Activated CD8-positive, alpha-beta memory T cell treated with anti-CD3 and anti-CD28 coated beads, Interleukin-2, amount 50 U/mL, for 48 hours (primary cell): ENCODE data around the gene ABHD18.
"Not testable (repeated sequence)": the region's sequence is repeated elsewhere in the genome, so short reads cannot be mapped to it uniquely, and the experiment has no call there.

Source experiments
- DNase-seq: peaks from one replicate; pipeline ENCODE4 v3.0.0-alpha.2; 2020

Gene ABHD18

DNA sequence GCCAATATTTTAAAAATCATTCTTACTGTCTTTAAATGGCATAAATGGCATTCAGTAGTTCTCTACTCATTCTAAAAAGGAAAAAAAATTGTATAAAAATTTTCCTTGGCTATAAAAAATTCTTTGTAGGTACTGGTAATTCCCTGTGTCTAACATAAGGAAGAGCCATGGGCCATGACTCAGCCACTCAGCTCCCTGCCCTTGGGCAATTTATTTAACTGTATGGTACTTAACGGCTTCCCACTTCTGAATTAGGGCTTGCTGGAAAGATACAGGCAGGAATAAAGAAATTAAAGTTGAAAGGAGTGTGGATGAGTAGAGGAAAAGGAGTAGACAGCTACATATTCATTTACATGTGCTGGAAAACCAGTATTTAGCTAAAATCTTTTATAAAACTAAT lies 30.6 kb downstream of the ABHD18 start:
- DNase-seq, result no peak

DNA sequence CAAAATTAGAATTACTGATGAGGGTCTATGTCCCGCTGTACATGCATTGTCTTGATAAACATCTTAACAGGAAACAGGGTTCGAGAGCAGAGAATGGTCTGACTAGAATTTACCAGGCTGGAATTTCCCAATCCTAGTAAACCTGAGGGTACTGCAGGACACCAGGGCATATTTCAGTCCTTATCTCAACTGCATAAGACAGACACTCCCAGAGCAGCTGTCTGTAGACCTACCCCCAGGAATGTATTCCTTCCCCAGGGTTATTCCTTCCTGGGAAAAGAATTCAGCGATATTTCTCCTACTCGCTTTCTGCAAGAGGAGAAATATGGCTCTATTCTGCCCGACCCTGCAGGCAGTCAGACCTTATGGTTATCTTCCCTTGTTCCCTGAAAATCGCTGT lies 31.3 kb downstream of the ABHD18 start:
- DNase-seq, result not testable (repeated sequence)

- no peak for DNase-seq
These were observed 32.6 kb downstream of the ABHD18 start for GRCh38 chr4:127997534-127998388.

- DNase-seq, result no peak
These were observed 41.4 kb downstream of the ABHD18 start for GRCh38 chr4:128006592-128006991.

DNA sequence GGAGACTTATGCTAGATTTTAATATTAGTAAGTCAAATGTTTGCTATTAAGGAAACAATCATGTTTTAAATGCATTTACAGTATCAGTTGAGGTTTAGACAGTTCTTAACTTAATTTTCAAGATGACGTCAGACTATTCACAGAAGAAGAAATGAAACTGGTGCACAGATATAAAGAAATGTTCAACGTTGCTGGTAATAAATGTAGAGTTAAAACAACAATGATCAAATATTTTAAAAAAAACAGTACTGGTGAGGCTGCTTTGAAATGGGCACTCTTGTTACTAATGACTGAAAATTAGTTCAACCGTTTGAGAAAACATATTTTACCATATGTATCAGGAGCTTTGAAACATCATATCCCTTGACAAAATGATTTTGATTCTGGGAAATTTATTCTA lies 44.2 kb downstream of the ABHD18 start:
- no peak for DNase-seq

- no peak for DNase-seq
These were observed 60.1 kb downstream of the ABHD18 start for GRCh38 chr4:128025319-128025718.

GRCh38 chr4:128029907-128030306 lies 64.7 kb downstream of the ABHD18 start:
- no peak for DNase-seq

DNA sequence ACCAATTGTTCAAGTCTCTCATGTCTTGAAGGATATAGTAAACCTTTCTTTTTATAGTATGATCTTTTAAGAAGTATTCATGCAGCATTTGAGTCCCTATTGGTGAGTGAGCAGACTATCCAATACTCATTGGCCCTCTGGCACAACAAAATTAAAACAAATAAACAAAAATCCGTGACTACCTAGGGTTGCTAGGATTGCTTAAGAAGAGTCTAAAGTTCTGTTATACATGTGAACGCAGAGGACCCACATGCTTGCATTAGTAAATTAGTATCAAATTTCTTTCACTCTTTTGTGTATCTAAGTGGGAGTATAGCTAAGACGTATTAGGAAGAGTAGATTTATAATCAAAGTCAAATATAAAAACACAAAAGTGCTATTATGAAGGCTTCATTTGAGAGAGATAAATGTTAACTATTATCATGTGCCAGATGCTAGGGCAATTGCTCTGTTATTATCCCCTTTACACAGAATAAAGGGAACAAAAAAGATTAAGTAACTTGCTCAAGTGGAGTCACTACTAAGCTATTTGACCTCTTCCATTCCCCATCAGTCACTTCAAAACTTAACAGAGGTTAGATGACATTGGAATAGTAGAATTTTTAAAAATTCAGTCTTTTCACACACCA lies 66.7 kb downstream of the ABHD18 start:
- DNase-seq, result no peak

GRCh38 chr4:128039568-128039967 lies 74.4 kb downstream of the ABHD18 start:
- DNase-seq, result no peak

- DNase-seq, result not testable (repeated sequence)
These were observed 81.8 kb downstream of the ABHD18 start for GRCh38 chr4:128047019-128047418.

- DNase-seq, result not testable (repeated sequence)
These were observed 82.3 kb downstream of the ABHD18 start for GRCh38 chr4:128047514-128047913.

GRCh38 chr4:128051229-128051628 lies 86.0 kb downstream of the ABHD18 start:
- not testable (repeated sequence) for DNase-seq

DNA sequence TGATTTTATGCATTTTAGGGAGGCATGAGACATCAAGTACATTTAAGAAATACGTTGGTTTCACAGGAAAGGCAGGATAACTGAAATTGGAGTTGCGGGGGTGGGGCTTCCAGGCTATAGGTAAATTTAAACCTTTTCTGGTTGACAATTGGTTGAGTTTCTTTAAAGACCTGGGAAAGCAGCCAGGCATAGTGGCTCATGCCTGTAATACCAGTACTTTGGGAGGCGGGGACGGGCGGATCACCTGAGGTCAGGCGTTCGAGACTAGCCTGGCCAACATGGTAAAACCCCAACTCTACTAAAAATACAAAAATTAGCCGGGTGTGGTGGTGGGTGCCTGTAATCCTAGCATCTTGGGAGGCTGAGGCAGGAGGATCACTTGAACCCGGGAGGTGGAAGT lies 89.7 kb downstream of the ABHD18 start:
- DNase-seq, result not testable (repeated sequence)

GRCh38 chr4:128055441-128056206 lies 90.4 kb downstream of the ABHD18 start:
- DNase-seq, result not testable (repeated sequence)

DNA sequence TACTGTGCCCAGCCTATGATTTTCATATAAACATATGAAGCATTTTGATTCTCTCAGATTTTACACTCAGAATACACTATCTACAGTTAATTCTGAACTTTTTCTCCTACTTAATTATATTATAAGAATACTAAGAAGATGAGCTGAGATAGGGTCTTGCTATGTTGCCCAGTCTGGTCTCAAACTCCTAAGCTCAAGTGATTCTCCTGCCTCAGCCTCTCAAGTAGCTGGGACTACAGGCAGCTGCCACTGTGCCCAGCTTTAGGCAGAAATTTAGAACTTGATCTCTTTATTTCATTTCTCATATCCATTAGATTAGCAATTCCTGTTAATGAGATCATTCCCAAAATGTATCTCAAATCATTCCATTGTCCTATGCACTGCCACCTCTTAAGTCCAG lies 91.2 kb downstream of the ABHD18 start:
- no peak for DNase-seq

GRCh38 chr4:128060121-128060698 lies 95.0 kb downstream of the ABHD18 start:
- DNase-seq, result no peak

DNA sequence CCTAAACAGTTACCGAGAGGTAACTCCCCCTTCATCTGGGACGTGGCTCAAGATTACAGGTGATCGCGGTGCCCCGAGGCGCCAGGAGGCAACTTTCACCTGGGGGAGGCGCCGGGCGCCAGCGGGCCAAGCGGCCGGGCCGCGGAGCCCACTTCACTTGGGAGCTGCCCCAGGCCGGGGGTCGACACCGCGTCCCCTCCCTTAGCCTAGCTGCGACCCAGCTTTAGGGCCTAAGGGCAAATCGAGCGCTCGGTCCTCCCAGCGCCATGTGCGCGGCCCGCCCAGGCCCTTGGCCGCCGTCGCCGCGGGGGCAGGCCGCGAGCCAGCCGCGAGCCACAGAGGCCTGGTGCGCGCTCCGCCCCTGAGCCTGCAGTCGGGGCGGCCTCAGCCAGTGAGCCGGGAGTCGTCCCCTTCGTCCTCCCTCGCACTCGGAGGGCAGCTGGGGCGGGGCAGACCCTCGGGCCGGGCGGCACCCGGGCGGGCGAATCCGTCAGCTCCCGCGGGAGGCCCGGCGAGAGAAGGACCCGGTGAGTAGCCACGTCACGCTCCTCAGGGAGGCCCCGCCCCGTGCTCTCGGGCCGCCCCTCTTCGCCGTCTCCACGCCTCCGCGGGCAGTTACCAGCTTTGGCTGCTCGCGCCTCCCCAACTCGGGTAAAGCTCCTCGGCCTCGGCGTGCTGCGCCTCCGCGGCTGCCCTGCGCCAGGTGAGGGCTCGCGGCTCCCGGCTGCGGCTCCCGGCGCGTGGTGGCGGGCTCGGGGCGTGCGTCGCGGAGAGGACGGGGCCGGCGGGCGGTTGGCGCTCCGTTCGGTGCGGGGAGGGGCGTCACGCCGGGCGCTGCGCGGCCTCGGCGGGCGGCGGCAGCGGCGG lies 95.7 kb downstream of the ABHD18 start, which contains the start of gene LARP1B:
Gene LARP1B, plus strand, starts transcription at position 614 of the 867 bp plus-strand sequence. CDS start 13,640 bp downstream, outside the sequence.
- DNase-seq, result peak; percentile 95

DNA sequence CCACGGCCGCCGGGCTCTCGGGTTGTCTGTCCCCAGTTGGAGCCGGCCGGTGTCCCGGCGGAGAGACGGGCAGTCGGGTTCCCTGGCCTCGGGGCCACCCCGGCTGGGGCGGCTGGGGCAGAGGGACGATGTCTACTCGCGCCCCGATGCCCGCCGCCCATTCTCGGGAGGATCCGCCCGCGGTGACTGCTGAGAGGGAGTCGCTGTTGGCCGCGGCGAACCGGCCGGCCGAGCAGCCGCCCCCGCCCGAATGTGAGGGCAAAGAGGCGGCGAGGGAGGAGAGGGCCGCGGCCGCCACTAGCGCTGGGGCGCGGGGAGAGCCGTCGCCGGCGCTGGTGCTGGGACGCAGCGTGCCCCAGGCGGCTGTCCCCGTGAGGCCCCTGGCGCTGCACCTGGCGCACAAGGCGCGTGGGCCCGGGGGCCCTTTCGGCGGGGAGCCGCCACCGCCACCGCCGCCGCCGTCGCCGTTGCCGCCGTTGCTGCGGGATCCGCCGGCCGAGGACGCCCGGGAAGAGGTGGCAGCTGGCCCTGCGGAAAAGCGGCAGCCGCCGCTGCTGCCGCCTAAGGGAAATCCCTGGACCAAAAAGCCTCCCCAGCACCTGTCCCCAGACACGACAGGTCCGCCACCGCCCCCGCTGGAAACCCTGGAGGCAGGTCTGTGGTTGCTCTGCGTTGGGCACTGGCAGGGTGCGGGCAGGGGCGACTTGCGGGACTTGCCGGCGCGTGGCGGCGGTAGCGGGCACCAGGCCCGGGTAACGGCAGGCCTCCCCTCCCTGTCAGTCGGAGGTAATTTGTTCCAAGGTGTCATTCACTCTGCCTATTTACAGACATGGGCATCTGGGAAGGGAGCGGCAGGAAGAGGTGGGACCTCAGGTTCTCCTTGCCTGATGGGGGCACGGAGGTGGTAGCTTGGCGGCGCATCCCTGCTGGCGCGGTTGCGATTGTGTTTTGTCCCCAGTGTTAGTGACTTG lies 96.6 kb downstream of the ABHD18 start:
- DNase-seq, result peak; percentile 83

DNA sequence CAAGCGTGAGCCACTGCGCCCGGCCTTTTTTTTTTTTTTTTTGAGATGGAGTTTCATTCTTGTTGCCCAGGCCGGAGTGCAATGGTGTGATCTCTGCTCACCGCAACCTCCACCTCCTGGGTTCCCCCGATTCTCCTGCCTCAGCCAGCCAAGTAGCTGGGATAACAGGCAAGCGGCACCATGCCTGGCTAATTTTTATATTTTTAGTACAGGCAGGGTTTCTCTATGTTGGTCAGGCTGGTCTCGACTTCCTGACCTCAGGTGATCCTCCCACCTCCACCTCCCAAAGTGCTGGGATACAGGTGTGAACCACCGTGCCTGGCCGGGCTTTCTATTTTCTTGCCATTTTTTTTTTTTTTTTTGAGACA lies 101.2 kb downstream of the ABHD18 start:
- DNase-seq, result not testable (repeated sequence)

DNA sequence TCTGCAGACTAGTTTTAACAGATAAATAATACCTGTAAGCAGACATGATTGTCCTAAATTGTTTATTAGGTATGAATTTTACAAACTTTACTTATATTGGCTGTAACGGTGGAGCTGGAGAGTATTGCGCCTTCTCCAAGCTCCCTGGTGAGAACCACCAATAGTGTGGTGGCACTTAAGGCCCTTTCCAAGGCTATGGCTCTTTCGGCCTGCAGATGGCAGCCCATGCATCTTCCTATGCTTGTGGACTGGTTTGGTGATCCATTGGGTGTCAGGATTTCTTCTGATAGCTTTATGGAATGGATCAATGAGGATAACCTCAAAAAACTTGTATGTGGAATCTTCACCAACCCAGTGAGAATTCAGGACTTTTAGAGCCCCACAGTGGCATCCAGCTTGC lies 103.7 kb downstream of the ABHD18 start:
- peak; percentile 46 for DNase-seq

DNA sequence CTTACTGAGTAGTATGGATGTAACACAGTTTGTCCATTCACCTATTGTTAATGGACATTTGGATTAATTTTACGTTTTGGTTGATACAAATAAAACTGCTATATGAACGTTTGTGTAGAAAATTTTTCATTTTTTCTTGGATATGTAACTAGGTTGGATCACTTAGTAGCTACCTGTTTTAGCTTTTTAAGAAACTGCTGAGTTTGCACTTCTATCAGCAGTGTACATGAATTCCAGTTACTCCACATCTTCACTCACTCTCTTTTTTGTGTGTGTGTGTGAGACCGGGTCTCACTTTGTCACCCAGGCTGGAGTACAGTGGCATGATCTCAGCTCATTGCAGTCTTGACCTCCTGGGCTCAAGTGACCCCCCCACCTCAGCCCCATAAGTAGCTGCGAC lies 111.3 kb downstream of the ABHD18 start:
- no peak for DNase-seq
